OCI-LY3 (cell line): ENCODE measurements around the gene CACNA1I.

Experiments used
- EZH2phosphoT487 ChIP-seq: fragments of 200-600 bp; shearing (Covaris generic); IDR thresholded peaks from 2 replicates; pipeline ENCODE4 v1.6.1; 2018; ENCODE audit warnings: antibody characterized with exemption, mixed run types, low read depth
- TF ChIP-seq, protein P1 (sequence below): fragments of 200-600, 300-600 bp; sonication (generic); IDR thresholded peaks from 2 replicates; pipeline ENCODE4 v1.5.1; 2014; ENCODE audit warnings: antibody characterized with exemption, low read length, low read depth

DNA sequence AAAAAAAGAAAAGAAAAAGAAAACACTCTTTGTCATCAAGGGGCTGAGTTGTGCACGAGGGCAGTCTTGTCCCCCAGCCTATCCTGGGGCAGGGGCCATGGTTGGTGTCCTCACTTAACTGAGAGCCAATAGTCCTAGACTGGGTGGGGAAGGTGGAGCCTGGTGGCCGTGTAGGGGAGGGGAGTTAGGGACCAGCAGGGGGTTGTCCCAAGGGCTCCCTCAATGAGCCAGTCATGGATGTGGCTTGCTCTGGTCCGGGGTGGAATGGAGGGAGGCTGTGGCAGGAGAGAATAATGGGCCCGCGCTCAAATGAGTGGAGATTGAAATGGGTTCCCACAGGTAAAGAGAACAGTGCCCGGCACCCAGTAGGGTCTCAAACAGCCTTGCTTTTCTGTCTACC, 46.2 kb downstream of the CACNA1I start:
- TF ChIP-seq, protein P1, sequence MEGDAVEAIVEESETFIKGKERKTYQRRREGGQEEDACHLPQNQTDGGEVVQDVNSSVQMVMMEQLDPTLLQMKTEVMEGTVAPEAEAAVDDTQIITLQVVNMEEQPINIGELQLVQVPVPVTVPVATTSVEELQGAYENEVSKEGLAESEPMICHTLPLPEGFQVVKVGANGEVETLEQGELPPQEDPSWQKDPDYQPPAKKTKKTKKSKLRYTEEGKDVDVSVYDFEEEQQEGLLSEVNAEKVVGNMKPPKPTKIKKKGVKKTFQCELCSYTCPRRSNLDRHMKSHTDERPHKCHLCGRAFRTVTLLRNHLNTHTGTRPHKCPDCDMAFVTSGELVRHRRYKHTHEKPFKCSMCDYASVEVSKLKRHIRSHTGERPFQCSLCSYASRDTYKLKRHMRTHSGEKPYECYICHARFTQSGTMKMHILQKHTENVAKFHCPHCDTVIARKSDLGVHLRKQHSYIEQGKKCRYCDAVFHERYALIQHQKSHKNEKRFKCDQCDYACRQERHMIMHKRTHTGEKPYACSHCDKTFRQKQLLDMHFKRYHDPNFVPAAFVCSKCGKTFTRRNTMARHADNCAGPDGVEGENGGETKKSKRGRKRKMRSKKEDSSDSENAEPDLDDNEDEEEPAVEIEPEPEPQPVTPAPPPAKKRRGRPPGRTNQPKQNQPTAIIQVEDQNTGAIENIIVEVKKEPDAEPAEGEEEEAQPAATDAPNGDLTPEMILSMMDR = no peak
- TF ChIP-seq EZH2phosphoT487 = no peak
